Stimulated activated CD8-positive, alpha-beta memory T cell treated with anti-CD3 and anti-CD28 coated beads, Interleukin-4, amount 100 ng/mL, for 24 hours (primary cell): Measurements from ENCODE around the gene ZNF516.

ENCODE experiments used
- DNase-seq: peaks from one replicate; pipeline ENCODE4 v3.0.0-alpha.2; 2020; ENCODE audit warnings: low read depth

Gene ZNF516

DNA sequence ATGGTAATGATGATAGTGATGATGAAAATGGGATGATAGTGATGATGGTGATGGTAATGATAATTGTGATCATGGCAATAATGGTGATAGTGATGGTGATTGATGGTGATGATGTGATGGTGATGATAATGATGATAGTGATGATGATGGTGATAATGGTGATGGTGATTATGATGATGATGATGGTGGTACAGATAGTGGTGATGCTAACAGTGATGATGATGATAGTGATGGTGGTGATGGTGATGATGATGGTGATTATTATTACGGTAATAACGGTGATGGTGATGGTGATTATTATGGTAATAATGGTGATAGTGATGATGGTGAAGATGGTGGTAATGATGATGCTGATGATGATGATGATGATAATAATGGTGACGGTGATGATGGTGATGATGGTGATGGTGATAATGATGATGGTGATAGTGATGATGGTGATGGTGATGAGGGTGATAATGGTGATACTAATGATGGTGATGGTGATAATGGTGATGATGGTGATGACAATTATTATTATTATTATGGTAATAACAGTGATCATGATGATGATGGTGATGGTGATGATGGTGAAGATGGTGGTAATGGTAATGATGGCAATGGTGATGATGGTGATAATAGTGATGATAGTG lies 151.0 kb downstream of the ZNF516 start:
- no peak for DNase-seq

DNA sequence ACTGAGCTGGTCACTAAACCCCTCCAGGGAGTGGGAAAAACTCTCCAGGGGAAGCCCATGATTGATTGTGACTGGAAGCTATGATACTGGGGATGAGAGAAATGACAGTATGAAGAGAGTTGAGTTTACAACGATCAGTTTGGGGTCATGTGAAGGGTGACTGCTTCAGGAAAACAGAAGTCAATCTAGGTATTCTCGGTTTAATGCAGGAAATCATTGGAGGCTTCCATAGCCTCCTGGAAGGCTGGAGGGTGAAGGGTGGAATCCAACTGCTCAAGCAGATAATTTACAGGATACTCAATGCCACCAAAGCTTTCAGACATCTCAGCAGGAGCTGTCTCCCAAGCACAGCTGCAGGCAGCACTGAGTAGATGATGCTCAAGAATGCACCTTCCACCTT lies 154.6 kb downstream of the ZNF516 start:
- no peak for DNase-seq

DNA sequence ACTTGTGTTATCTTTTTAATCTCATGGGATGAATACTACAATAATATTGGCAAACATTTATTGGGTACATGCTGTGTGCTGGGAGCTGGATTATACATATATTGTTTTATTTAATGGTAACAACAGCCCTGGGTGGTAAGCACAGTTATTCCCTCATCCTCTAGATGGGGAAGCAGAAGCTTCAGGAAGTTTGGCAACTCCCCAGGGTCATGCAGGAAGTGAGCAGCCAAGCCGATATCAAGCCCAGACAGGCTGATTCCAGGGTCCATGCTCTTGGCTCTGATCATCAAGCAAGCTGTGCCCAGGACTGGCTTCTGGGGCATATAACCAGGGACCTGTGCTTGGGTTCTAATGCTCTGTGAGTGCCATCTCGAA lies 155.8 kb downstream of the ZNF516 start:
- DNase-seq = no peak

DNA sequence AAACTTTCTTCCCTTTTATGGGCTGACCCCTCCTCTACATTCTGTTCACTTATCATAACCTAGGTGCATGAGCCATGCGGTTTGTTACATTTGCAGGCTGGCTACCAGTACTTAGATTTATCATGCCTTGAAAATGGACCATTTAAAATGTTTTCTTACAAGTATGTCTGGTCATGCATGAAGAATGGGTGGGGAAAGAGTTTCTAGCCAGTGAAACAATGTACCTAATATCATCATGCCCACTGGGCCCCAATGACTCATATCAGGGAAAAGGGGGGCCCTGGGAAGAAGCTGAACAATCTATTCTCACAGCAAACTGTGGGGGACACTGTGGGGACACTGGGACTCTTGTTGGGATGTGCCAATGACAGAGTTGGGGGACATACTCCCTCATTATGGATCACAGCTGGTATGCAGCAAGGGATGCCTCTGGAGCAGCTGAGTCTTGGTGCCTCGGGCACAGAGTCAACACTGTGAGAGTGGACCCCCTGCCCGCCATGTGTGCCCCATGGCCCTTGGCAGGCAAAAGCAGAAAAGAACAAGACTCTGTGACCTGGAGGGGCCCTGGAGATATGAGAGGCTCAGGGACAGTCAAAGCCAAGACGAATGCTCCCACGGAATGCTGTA lies 156.3 kb downstream of the ZNF516 start:
- no peak for DNase-seq

DNA sequence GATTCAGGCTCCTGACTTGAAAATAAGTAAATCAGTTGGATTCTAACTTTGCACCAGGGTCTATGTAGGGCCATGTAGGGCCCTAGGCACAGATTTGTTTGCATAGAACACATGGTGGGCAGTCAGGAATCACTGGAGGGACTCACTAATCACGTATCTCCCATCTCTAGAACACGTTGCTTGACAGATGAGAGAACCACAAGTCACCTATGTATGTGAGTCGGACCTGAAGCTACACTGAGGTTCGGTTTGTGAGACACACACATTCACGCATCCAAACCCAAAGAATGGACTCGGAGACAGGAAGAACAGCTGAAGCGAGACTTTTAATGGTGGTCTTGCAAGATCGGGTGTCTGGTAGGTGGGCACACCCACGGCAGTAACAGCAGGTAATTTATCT lies 157.0 kb downstream of the ZNF516 start:
- no peak for DNase-seq

DNA sequence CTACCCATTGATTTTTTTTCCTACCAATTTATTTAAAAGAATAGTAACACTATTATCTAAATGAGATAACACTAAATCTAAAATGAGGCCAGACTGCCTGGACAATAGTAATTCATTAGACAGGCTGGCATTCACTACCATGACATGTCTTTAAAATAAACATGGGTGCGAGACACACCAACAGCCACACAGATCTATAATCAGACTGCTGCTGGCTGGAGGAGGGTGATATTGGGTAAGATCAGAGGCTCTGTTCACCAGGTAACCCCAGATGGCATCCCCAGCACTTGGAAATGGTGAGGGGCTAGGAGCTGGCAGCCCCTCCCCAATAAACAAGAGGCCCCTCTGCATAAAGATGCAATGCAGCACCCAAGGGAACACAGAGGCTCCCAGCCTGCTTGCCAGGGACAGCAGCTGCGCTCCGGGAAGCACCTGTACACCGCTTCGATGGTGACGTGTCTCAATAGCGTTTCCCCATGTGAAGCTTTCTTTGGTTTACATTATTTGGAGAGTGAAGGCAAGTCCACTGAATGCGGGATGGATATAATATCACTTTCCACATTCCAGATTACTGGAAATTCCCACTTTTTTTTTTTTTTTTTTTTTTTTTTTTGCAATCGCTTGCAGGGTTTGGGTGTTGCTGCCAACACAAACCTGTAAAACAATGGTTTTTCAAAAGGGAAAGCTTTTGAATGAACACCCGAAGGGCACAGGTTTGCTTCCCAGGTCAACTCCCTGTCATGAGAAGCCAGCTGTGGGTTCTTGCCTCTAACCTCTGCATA lies 159.0 kb downstream of the ZNF516 start:
- no peak for DNase-seq

DNA sequence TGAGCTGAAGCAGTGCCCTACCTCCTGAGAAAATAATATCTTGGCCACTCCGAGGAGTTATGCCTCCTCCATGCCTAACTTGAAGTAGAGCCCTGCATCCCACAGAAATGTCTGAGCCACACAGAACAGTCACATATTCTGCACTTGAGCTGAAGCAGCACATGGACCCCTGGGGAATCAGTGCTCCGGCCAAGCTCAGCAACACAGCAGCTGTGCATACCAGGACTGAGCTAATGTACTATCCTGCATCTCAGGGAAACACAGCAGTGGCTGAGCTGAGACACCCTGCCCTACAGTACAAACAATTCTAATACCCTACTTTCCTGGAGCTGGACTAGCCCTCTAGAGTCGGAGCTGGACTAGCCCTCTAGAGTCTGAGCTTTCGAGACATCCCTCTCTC lies 166.9 kb downstream of the ZNF516 start:
- no peak for DNase-seq

DNA sequence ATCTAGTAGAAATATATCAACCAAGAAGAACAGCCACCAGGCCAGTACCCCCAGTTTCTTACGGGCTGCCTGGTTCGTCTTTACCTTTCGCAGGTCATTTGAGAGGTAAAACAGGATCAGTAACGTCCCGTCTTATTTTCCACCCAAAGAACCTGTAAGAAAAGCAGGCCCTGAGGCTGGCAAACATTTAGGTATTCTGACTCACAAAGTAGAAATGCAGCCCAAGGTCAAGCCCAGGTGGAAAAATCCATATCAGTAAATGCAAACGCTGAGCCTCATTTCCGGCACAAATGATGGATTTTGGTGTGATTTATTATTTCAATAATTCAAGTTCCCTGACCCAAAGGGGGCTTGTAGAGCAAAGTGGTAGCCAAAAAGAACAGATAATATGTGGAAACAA lies 171.2 kb downstream of the ZNF516 start:
- no peak for DNase-seq

DNA sequence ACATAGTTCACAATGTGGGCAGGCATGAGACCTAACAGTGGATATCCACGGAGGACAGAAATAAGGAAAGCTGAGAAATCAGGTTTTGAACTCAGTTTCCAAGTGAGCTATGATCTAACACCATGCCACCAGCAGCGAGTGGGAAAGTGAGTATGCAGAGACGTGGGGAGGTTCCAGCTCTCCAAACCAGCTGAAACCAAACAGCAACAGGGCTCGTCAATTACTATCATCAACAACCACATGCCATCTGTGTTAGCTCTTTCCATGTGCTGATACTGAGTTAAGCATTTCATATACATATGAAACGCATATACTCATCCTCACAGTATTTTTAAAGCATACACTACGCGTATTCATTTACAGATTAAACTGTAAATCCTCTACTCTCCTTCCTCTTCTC lies 172.4 kb downstream of the ZNF516 start:
- DNase-seq = no peak

DNA sequence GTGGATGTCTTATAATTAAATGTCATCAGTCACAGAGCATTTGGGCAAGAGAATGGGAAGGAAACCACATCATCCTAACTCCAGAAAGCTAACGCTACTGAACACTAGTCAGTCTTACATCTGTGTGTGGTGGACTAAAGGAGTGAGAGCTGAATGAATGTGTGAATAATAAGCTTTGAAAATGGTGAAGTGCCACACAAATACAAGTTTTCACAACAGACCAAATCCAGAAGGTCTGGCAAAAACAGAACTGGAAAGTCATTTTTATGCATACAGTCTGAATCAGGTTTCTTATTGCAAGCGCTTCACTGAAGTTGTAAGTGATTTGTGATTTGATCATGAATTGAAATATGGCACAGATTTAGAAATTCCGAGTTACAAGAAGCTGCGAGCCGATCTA lies 175.7 kb downstream of the ZNF516 start:
- DNase-seq = no peak

DNA sequence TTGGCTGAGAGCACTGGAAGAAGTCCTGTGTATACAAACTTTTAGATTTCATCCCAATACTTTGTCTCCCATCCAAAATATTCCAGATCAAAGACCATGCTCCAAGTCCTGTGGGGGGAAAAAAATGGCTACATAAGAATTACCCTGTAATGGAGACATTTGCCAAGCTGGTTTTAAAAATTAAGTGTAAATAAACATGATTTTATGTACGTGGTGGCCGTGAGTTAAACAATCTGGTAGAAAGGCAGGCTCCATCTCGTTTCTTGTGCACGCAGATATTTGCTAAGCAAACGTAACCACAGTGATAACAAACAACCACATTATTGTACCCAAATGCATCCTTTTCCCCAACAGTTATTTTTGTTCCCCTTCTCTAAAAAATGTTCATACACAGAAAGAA lies 176.4 kb downstream of the ZNF516 start:
- no peak for DNase-seq

DNA sequence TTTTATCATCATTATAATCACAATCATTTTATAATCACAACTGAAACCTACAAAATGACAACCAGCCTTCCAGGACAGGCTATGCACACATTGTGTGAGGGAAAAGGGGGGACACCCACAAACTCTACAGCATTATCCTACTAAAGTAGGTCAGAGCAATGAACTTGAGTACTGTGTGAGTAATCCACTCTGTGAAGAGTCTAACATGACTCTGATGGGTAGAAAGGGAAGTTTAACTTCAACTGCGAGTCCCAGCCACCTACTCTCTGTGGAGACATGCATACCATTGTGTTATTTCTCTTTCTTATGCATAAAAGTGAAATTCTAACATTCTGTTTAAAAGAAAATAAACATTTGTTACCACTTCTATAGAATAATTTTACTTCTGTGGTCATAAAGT lies 177.9 kb downstream of the ZNF516 start:
- no peak for DNase-seq

DNA sequence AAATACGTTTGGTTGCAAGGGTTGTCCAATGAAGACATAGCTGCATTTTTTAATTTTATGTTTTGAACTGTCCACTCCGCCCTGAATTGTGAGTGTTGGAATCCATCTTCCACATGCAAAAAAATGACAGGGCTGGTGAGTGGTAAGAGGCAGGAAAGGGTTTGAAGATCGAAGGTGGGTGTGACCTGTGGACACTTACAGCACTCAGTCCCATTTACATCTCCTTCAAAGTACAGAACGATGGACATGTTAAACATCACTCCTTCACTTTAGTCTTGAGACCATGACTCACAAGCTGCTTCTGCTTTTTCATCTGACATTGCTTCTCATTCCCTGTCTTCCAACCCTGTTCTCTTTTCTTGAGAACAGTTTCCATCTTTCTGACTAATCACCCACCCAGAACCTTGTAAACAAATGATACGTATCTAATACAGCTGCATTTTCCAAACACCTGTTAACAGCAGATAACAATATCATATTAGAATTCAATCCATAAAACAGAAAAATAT lies 179.3 kb downstream of the ZNF516 start:
- no peak for DNase-seq

DNA sequence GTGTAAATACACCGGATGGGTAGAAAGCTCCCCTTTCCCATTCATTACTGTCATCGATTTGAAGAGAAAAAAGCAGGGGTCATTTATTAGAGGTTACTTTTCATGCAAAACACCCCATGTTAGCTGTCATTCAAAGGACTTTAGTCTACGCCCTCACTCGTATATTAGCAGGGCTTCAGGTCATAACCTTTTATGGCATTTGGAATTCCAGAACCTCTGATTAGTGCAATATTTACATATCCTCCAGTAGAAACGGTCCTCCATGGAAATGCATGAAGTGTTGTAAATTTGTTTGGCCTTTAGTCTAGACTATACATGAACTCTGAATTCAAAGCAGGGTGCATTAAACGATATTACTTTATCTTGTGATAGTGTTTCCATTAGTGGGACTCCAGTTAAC lies 180.5 kb downstream of the ZNF516 start:
- DNase-seq = no peak

DNA sequence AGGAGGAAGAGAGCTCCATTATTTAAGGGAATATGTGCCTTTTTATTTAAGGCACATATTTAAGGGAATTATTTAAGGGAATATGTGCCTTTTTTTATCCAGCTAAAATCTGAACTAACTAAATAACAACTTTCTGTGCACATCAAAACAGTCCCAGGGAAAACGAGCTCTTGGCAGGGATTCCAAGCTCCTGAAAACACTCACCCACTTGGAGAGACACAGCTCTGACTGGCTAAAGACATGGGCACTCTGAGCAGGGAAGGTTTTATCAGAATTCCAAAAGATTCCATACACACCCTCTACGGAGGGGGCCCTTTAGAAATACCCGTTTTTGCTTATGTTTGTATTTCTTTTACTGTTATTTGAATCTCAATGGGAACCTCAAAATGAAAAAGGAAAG lies 181.0 kb downstream of the ZNF516 start:
- DNase-seq = no peak
